ENCODE data around the gene C1QTNF6. TPM values are rescaled to one million over a fixed set of nuclear protein-coding genes. Genes with fewer than 3 reads are reported as not detected.

C1QTNF6 gene
- total and polyA plus RNA-seq, 10 of the 15 experiments (the other 5 are each of a cell fraction or from before 2014, with no cell fraction given), result 0.16 to 4.1 (median 1.3) TPM

DNA sequence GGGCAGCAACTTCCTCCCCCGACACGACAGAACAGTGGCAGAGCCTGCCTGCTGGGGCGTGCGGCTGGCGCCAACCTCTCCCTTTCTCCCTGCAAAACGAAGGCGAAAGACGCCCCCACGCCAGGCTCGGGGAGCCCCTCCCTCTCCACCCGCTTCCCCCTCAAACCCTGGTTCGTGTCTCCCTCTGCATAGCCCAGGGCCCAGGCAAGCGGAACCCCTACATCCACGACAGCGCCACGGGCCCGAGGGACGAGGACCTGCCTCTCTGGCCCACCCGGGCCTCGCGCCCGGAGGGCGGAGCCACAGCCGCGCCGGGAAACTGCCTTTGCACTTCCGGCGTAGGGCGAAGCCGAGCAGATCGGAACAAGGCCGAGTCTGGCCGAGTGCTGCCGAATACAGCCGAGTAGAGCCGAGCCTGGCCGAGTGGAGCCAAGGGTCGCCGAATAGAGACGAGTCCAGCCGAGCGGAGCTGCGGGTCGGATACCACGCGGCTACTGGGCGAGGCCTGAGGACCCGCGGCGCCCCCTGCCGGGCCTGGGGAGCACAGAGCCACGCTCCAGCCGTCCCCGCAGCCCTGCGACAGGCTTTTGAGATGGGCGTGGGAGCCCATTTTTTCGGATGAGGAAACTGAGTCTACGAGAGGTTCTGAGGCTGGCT lies 11.2 kb upstream of the C1QTNF6 start (continued):
- TF ChIP-seq, protein P1, sequence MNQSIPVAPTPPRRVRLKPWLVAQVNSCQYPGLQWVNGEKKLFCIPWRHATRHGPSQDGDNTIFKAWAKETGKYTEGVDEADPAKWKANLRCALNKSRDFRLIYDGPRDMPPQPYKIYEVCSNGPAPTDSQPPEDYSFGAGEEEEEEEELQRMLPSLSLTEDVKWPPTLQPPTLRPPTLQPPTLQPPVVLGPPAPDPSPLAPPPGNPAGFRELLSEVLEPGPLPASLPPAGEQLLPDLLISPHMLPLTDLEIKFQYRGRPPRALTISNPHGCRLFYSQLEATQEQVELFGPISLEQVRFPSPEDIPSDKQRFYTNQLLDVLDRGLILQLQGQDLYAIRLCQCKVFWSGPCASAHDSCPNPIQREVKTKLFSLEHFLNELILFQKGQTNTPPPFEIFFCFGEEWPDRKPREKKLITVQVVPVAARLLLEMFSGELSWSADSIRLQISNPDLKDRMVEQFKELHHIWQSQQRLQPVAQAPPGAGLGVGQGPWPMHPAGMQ (IDR thresholded peaks at IDR 0.05; ENCODE audit: borderline replicate concordance), result no peak
- TF ChIP-seq, protein P2, sequence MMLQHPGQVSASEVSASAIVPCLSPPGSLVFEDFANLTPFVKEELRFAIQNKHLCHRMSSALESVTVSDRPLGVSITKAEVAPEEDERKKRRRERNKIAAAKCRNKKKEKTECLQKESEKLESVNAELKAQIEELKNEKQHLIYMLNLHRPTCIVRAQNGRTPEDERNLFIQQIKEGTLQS (IDR thresholded peaks at IDR 0.05; ENCODE audit: borderline replicate concordance, extremely low read depth, low read depth, low read length), result no peak
- no peak for TF ChIP-seq CBX3 (IDR thresholded peaks at IDR 0.05; ENCODE audit: borderline replicate concordance, low read depth)
- TF ChIP-seq JUNB (IDR thresholded peaks at IDR 0.05), result no peak
- TF ChIP-seq CHD1 (IDR thresholded peaks at IDR 0.05; ENCODE audit: low read depth, low read length), result no peak
- TF ChIP-seq, protein P3, sequence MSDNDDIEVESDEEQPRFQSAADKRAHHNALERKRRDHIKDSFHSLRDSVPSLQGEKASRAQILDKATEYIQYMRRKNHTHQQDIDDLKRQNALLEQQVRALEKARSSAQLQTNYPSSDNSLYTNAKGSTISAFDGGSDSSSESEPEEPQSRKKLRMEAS (IDR thresholded peaks at IDR 0.05; ENCODE audit: low read depth, low read length), result peak; percentile 67; the same call in 1 of the 2 replicates
- TF ChIP-seq WRNIP1 (IDR thresholded peaks at IDR 0.05; ENCODE audit: borderline replicate concordance, low read depth, low read length), result no peak
- no peak for TF ChIP-seq MTA2 (IDR thresholded peaks at IDR 0.05; ENCODE audit: low read depth)
- no peak for TF ChIP-seq ZNF24 (IDR thresholded peaks at IDR 0.05)
- TF ChIP-seq CHD2 (IDR thresholded peaks at IDR 0.05; ENCODE audit: borderline replicate concordance, low read depth, low read length), result 0 out of 2 replicates have a peak, but pooled peaks have one; percentile 22
- TF ChIP-seq, protein P4, sequence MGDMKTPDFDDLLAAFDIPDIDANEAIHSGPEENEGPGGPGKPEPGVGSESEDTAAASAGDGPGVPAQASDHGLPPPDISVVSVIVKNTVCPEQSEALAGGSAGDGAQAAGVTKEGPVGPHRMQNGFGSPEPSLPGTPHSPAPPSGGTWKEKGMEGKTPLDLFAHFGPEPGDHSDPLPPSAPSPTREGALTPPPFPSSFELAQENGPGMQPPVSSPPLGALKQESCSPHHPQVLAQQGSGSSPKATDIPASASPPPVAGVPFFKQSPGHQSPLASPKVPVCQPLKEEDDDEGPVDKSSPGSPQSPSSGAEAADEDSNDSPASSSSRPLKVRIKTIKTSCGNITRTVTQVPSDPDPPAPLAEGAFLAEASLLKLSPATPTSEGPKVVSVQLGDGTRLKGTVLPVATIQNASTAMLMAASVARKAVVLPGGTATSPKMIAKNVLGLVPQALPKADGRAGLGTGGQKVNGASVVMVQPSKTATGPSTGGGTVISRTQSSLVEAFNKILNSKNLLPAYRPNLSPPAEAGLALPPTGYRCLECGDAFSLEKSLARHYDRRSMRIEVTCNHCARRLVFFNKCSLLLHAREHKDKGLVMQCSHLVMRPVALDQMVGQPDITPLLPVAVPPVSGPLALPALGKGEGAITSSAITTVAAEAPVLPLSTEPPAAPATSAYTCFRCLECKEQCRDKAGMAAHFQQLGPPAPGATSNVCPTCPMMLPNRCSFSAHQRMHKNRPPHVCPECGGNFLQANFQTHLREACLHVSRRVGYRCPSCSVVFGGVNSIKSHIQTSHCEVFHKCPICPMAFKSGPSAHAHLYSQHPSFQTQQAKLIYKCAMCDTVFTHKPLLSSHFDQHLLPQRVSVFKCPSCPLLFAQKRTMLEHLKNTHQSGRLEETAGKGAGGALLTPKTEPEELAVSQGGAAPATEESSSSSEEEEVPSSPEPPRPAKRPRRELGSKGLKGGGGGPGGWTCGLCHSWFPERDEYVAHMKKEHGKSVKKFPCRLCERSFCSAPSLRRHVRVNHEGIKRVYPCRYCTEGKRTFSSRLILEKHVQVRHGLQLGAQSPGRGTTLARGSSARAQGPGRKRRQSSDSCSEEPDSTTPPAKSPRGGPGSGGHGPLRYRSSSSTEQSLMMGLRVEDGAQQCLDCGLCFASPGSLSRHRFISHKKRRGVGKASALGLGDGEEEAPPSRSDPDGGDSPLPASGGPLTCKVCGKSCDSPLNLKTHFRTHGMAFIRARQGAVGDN (IDR thresholded peaks at IDR 0.05), result peak; percentile 61
- TF ChIP-seq BRCA1 (IDR thresholded peaks at IDR 0.05; ENCODE audit: low read depth, low read length), result no peak; the same call in 1 of the 2 replicates
- peak; percentile 71; the same call in 1 of the 2 replicates for TF ChIP-seq POLR2AphosphoS5 (IDR thresholded peaks at IDR 0.05; ENCODE audit: low read length)
- TF ChIP-seq MEF2A (IDR thresholded peaks at IDR 0.05; ENCODE audit: insufficient read depth, low read depth, low read length), result no peak
- TF ChIP-seq, protein P5, sequence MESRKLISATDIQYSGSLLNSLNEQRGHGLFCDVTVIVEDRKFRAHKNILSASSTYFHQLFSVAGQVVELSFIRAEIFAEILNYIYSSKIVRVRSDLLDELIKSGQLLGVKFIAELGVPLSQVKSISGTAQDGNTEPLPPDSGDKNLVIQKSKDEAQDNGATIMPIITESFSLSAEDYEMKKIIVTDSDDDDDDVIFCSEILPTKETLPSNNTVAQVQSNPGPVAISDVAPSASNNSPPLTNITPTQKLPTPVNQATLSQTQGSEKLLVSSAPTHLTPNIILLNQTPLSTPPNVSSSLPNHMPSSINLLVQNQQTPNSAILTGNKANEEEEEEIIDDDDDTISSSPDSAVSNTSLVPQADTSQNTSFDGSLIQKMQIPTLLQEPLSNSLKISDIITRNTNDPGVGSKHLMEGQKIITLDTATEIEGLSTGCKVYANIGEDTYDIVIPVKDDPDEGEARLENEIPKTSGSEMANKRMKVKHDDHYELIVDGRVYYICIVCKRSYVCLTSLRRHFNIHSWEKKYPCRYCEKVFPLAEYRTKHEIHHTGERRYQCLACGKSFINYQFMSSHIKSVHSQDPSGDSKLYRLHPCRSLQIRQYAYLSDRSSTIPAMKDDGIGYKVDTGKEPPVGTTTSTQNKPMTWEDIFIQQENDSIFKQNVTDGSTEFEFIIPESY (IDR thresholded peaks at IDR 0.05), result 0 out of 2 replicates have a peak, but pooled peaks have one; percentile 8
- TF ChIP-seq MXI1 (IDR thresholded peaks at IDR 0.05; ENCODE audit: low read depth, low read length), result peak; percentile 60; the same call in 1 of the 2 replicates
- TF ChIP-seq NFYB (IDR thresholded peaks at IDR 0.05; ENCODE audit: insufficient read depth, low read depth, low read length), result no peak
- TF ChIP-seq, protein P6, sequence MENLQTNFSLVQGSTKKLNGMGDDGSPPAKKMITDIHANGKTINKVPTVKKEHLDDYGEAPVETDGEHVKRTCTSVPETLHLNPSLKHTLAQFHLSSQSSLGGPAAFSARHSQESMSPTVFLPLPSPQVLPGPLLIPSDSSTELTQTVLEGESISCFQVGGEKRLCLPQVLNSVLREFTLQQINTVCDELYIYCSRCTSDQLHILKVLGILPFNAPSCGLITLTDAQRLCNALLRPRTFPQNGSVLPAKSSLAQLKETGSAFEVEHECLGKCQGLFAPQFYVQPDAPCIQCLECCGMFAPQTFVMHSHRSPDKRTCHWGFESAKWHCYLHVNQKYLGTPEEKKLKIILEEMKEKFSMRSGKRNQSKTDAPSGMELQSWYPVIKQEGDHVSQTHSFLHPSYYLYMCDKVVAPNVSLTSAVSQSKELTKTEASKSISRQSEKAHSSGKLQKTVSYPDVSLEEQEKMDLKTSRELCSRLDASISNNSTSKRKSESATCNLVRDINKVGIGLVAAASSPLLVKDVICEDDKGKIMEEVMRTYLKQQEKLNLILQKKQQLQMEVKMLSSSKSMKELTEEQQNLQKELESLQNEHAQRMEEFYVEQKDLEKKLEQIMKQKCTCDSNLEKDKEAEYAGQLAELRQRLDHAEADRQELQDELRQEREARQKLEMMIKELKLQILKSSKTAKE (IDR thresholded peaks at IDR 0.05; ENCODE audit: low read depth, poor library complexity, severe bottlenecking), result no peak
- TF ChIP-seq TCF3 (IDR thresholded peaks at IDR 0.05; ENCODE audit: borderline replicate concordance, insufficient read depth, low read depth, low read length), result no peak

Measured in GM12878 (cell line).